GM21825 (cell line): ENCODE results near the gene SLC28A2.
"Not testable (repeated sequence)": the region's sequence is repeated elsewhere in the genome, so short reads cannot be mapped to it uniquely, and the experiment has no call there.

Experiments used
- ATAC-seq: cut with Tn5 transposase; IDR thresholded peaks from one replicate; pipeline ENCODE4 v1.9.1; 2021; ENCODE audit warnings: mild to moderate bottlenecking, moderate library complexity; ENCODE audit not compliant: unreplicated experiment

The SLC28A2 gene

GRCh38 chr15:45251888-45252287 lies at the start of gene SLC28A2:
TSS of gene SLC28A2 (plus strand) at chr15:45252234. CDS start at chr15:45253216, 982 bp downstream.
- no peak for ATAC-seq

- ATAC-seq = no peak
Measured at GRCh38 chr15:45203182-45203581, 48.9 kb upstream of the SLC28A2 start.

- ATAC-seq = no peak
Measured at GRCh38 chr15:45205192-45205591, 46.8 kb upstream of the SLC28A2 start.

GRCh38 chr15:45212493-45212892 lies 39.5 kb upstream of the SLC28A2 start:
- no peak for ATAC-seq

GRCh38 chr15:45221053-45221599 lies 30.9 kb upstream of the SLC28A2 start:
- ATAC-seq = no peak

- no peak for ATAC-seq
Measured at GRCh38 chr15:45221967-45222366, 30.1 kb upstream of the SLC28A2 start.

- no peak for ATAC-seq
Measured at GRCh38 chr15:45224621-45225217, 27.3 kb upstream of the SLC28A2 start.

GRCh38 chr15:45225506-45226273 lies 26.3 kb upstream of the SLC28A2 start:
- no peak for ATAC-seq

GRCh38 chr15:45228931-45229330 lies 23.1 kb upstream of the SLC28A2 start:
- ATAC-seq = no peak

GRCh38 chr15:45230245-45230965 lies 21.6 kb upstream of the SLC28A2 start:
- ATAC-seq = no peak

GRCh38 chr15:45231132-45231531 lies 20.9 kb upstream of the SLC28A2 start:
- no peak for ATAC-seq

GRCh38 chr15:45231864-45232562 lies 20.0 kb upstream of the SLC28A2 start:
- ATAC-seq = no peak

- no peak for ATAC-seq
Measured at GRCh38 chr15:45234562-45235235, 17.3 kb upstream of the SLC28A2 start.

- not testable (repeated sequence) for ATAC-seq
Measured at GRCh38 chr15:45236806-45237205, 15.2 kb upstream of the SLC28A2 start.

- ATAC-seq = no peak
Measured at GRCh38 chr15:45242289-45242688, 9.7 kb upstream of the SLC28A2 start.

- ATAC-seq = no peak
Measured at GRCh38 chr15:45249125-45249780, 2.8 kb upstream of the SLC28A2 start.

GRCh38 chr15:45253330-45253729 lies 1.3 kb downstream of the SLC28A2 start:
- ATAC-seq = no peak

GRCh38 chr15:45254405-45254804 lies 2.4 kb downstream of the SLC28A2 start:
- ATAC-seq = no peak

GRCh38 chr15:45254824-45255223 lies 2.8 kb downstream of the SLC28A2 start:
- not testable (repeated sequence) for ATAC-seq

- no peak for ATAC-seq
Measured at GRCh38 chr15:45259796-45260195, 7.8 kb downstream of the SLC28A2 start.
